HT1080 (cell line): ENCODE data around the gene HMGCS2. TPM values are rescaled to one million over a fixed set of nuclear protein-coding genes. Genes with fewer than 3 reads are reported as not detected.

ENCODE experiments used
- DNase-seq: peaks from one replicate; pipeline ENCODE4 v3.0.0-alpha.2; 2015; ENCODE audit warnings: low read depth
- total RNA-seq: library from RNA; depleted of rRNA; stranded (reverse); fragments of >200 nt; shearing (Covaris generic); gene quantifications from 2 replicates; pipeline ENCODE4 v1.2.3, GENCODE V29; 2014

HMGCS2 gene
- total RNA-seq, 1 experiment from 2014 or later = not detected

- DNase-seq = no peak
Measured at GRCh38 chr1:119762953-119763352, 5.8 kb downstream of the HMGCS2 start.

- no peak for DNase-seq
Measured at GRCh38 chr1:119762409-119762808, 6.3 kb downstream of the HMGCS2 start.

- no peak for DNase-seq
Measured at GRCh38 chr1:119758584-119758983, 10.1 kb downstream of the HMGCS2 start.

GRCh38 chr1:119752592-119752991, 16.1 kb downstream of the HMGCS2 start:
- DNase-seq = no peak

- no peak for DNase-seq
Measured at GRCh38 chr1:119748040-119748439, 20.7 kb downstream of the HMGCS2 start.

- no peak for DNase-seq
Measured at GRCh38 chr1:119747451-119747850, 21.3 kb downstream of the HMGCS2 start.

GRCh38 chr1:119745034-119745433, 23.7 kb downstream of the HMGCS2 start:
- DNase-seq = no peak

- DNase-seq = no peak
Measured at GRCh38 chr1:119744598-119744942, 24.1 kb downstream of the HMGCS2 start.

- peak; percentile 63 for DNase-seq
Measured at GRCh38 chr1:119743776-119744597, 24.7 kb downstream of the HMGCS2 start.

- no peak for DNase-seq
Measured at GRCh38 chr1:119743308-119743707, 25.4 kb downstream of the HMGCS2 start.

- DNase-seq = no peak
Measured at GRCh38 chr1:119742677-119743076, 26.0 kb downstream of the HMGCS2 start.

- no peak for DNase-seq
Measured at GRCh38 chr1:119742202-119742601, 26.5 kb downstream of the HMGCS2 start.

- DNase-seq = no peak
Measured at GRCh38 chr1:119740896-119741780, 27.6 kb downstream of the HMGCS2 start.

GRCh38 chr1:119740261-119740660, 28.4 kb downstream of the HMGCS2 start:
- DNase-seq = no peak

- DNase-seq = no peak
Measured at GRCh38 chr1:119739150-119739549, 29.6 kb downstream of the HMGCS2 start.

GRCh38 chr1:119738100-119738720, 30.5 kb downstream of the HMGCS2 start:
- DNase-seq = no peak

GRCh38 chr1:119737040-119737682, 31.5 kb downstream of the HMGCS2 start:
- DNase-seq = no peak

- no peak for DNase-seq
Measured at GRCh38 chr1:119736649-119737039, 32.1 kb downstream of the HMGCS2 start.

GRCh38 chr1:119735217-119735616, 33.5 kb downstream of the HMGCS2 start:
- DNase-seq = no peak

- DNase-seq = no peak
Measured at GRCh38 chr1:119733754-119734153, 35.0 kb downstream of the HMGCS2 start.

- DNase-seq = no peak
Measured at GRCh38 chr1:119732465-119733168, 36.1 kb downstream of the HMGCS2 start.
